Activated naive CD4-positive, alpha-beta T cell treated with anti-CD3 and anti-CD28 coated beads, Interleukin-2, amount 10 ng/mL, durations not matched to agents 7 days and 5 days (primary cell): ENCODE results near the gene ATP6AP1.
"Not testable (repeated sequence)": the region's sequence is repeated elsewhere in the genome, so short reads cannot be mapped to it uniquely, and the experiment has no call there.

Experiments
- CTCF ChIA-PET: fragments of 350-600 bp; sonication (Branson Sonifier 250); formaldehyde crosslinking; loops from one replicate; lab custom pipeline; 2021; ENCODE audit warnings: antibody characterized with exemption; lab: Charles Lee
- DNase-seq: peaks from one replicate; pipeline ENCODE4 v3.0.0-alpha.2; 2020
- H3K27ac Mint-ChIP-seq: one replicate; pipeline ENCODE4 v1.8.0; 2021; ENCODE audit warnings: mild to moderate bottlenecking, moderate library complexity, mixed read lengths
- H3K27me3 Mint-ChIP-seq: one replicate; pipeline ENCODE4 v1.8.0; 2021; ENCODE audit warnings: mild to moderate bottlenecking, mixed read lengths
- H3K36me3 Mint-ChIP-seq: one replicate; pipeline ENCODE4 v1.8.0; 2021; ENCODE audit warnings: mixed read lengths
- H3K4me1 Mint-ChIP-seq: one replicate; pipeline ENCODE4 v1.8.0; 2021; ENCODE audit warnings: mixed read lengths
- H3K4me3 Mint-ChIP-seq: one replicate; pipeline ENCODE4 v1.8.0; 2021; ENCODE audit warnings: mild to moderate bottlenecking, moderate library complexity, mixed read lengths
- H3K9me3 Mint-ChIP-seq: one replicate; pipeline ENCODE4 v1.8.0; 2021; ENCODE audit warnings: mixed read lengths

ATP6AP1 gene

GRCh38 chrX:154428176-154429171 is at the start of gene ATP6AP1:
TSS of gene ATP6AP1 (plus strand) at chrX:154428677. CDS start at chrX:154428693, 16 bp downstream.
- H3K27ac Mint-ChIP-seq: peak within 1 kb of the TSS; percentile 82
- CTCF ChIA-PET: no interaction called here
- no peaks in the 10 kb centered on the region for H3K27me3 Mint-ChIP-seq
- peak within 1 kb of the TSS; percentile 75 for H3K4me3 Mint-ChIP-seq
- H3K36me3 Mint-ChIP-seq: peaks cover 8% of the 10 kb centered on the region
- peak; percentile 93 for DNase-seq
- peaks cover 36% of the 10 kb centered on the region for H3K4me1 Mint-ChIP-seq
- H3K9me3 Mint-ChIP-seq: no peaks in the 10 kb centered on the region

GRCh38 chrX:154378799-154379568 is 49.5 kb upstream of the ATP6AP1 start, which contains the start of gene EMD:
TSS of gene EMD (plus strand) at chrX:154379295. CDS start at chrX:154379485, 190 bp downstream.
- peak; percentile 97 for DNase-seq
- peak within 1 kb of the TSS; percentile 77 for H3K4me3 Mint-ChIP-seq
- CTCF ChIA-PET: no interaction called here
- H3K4me1 Mint-ChIP-seq: peaks cover 25% of the 10 kb centered on the region
- peak within 1 kb of the TSS; percentile 91 for H3K27ac Mint-ChIP-seq
- peaks cover 6% of the 10 kb centered on the region for H3K36me3 Mint-ChIP-seq
- H3K9me3 Mint-ChIP-seq: no peaks in the 10 kb centered on the region
- H3K27me3 Mint-ChIP-seq: no peaks in the 10 kb centered on the region

GRCh38 chrX:154379569-154379951 is 48.9 kb upstream of the ATP6AP1 start:
- CTCF ChIA-PET: no interaction called here
- Mint-ChIP-seq H3K36me3 (peaks cover 6% of the 10 kb centered on the region), H3K27me3 (no peaks in the 10 kb centered on the region), H3K27ac (peak overlapping the region; percentile 91), H3K4me1 (peaks cover 25% of the 10 kb centered on the region), H3K9me3 (no peaks in the 10 kb centered on the region), H3K4me3 (peak overlapping the region; percentile 77)
- DNase-seq: no peak

GRCh38 chrX:154380153-154380552 is 48.3 kb upstream of the ATP6AP1 start:
- Mint-ChIP-seq H3K4me1 (peaks cover 22% of the 10 kb centered on the region), H3K27ac (peak overlapping the region; percentile 91)
- CTCF ChIA-PET: no interaction called here

GRCh38 chrX:154380787-154381186 is 47.7 kb upstream of the ATP6AP1 start:
- Mint-ChIP-seq H3K27me3 (no peaks in the 10 kb centered on the region), H3K4me3 (peak overlapping the region; percentile 77), H3K27ac (peak overlapping the region; percentile 91), H3K9me3 (no peaks in the 10 kb centered on the region), H3K36me3 (peaks cover 6% of the 10 kb centered on the region), H3K4me1 (peaks cover 21% of the 10 kb centered on the region)
- CTCF ChIA-PET: no interaction called here
- DNase-seq: no peak

More at GRCh38 chrX:154380153-154380552, 48.3 kb upstream of the ATP6AP1 start:
- peaks cover 6% of the 10 kb centered on the region for H3K36me3 Mint-ChIP-seq
- no peaks in the 10 kb centered on the region for H3K9me3 Mint-ChIP-seq
- no peaks in the 10 kb centered on the region for H3K27me3 Mint-ChIP-seq
- peak overlapping the region; percentile 77 for H3K4me3 Mint-ChIP-seq
- no peak for DNase-seq

- H3K4me1 Mint-ChIP-seq: peaks cover 21% of the 10 kb centered on the region
- CTCF ChIA-PET: no interaction called here
- H3K9me3 Mint-ChIP-seq: no peaks in the 10 kb centered on the region
- peak overlapping the region; percentile 45 for H3K27ac Mint-ChIP-seq
- peaks cover 6% of the 10 kb centered on the region for H3K36me3 Mint-ChIP-seq
- no peak for DNase-seq
- no peak overlapping the region for H3K4me3 Mint-ChIP-seq
- H3K27me3 Mint-ChIP-seq: no peaks in the 10 kb centered on the region
Observed at GRCh38 chrX:154381271-154381670, 47.2 kb upstream of the ATP6AP1 start.

- H3K4me3 Mint-ChIP-seq: no peak overlapping the region
- peaks cover 6% of the 10 kb centered on the region for H3K36me3 Mint-ChIP-seq
- H3K4me1 Mint-ChIP-seq: peaks cover 14% of the 10 kb centered on the region
- CTCF ChIA-PET: interaction anchor here (3.1 kb wide), 1 partner anchor 9 kb away, joined by 17 read pairs; no protein-coding TSS in a partner anchor
- DNase-seq: no peak
- H3K27ac Mint-ChIP-seq: no peak overlapping the region
- H3K9me3 Mint-ChIP-seq: no peaks in the 10 kb centered on the region
- H3K27me3 Mint-ChIP-seq: no peaks in the 10 kb centered on the region
Observed at GRCh38 chrX:154382483-154383069, 45.9 kb upstream of the ATP6AP1 start.

GRCh38 chrX:154383359-154384283 is 44.9 kb upstream of the ATP6AP1 start:
- Mint-ChIP-seq H3K27me3 (no peaks in the 10 kb centered on the region), H3K4me3 (no peak overlapping the region), H3K4me1 (peaks cover 12% of the 10 kb centered on the region), H3K9me3 (no peaks in the 10 kb centered on the region), H3K36me3 (peaks cover 6% of the 10 kb centered on the region), H3K27ac (no peak overlapping the region)
- CTCF ChIA-PET: interaction anchor here (3.1 kb wide), 1 partner anchor 10 kb away, joined by 17 read pairs; no protein-coding TSS in a partner anchor
- DNase-seq: no peak

- peaks cover 12% of the 10 kb centered on the region for H3K4me1 Mint-ChIP-seq
- peaks cover 6% of the 10 kb centered on the region for H3K36me3 Mint-ChIP-seq
- H3K27ac Mint-ChIP-seq: no peak overlapping the region
- CTCF ChIA-PET: interaction anchor here (3.1 kb wide), 1 partner anchor 11 kb away, joined by 17 read pairs; no protein-coding TSS in a partner anchor
- no peaks in the 10 kb centered on the region for H3K9me3 Mint-ChIP-seq
- no peaks in the 10 kb centered on the region for H3K27me3 Mint-ChIP-seq
- no peak for DNase-seq
- H3K4me3 Mint-ChIP-seq: no peak overlapping the region
Observed at GRCh38 chrX:154384284-154384892, 44.1 kb upstream of the ATP6AP1 start.

GRCh38 chrX:154388094-154388493 is 40.4 kb upstream of the ATP6AP1 start:
- CTCF ChIA-PET, H3K9me3 Mint-ChIP-seq, H3K27ac Mint-ChIP-seq, H3K4me1 Mint-ChIP-seq, DNase-seq, H3K36me3 Mint-ChIP-seq, H3K4me3 Mint-ChIP-seq, H3K27me3 Mint-ChIP-seq: not testable (repeated sequence)

- H3K4me3 Mint-ChIP-seq, H3K36me3 Mint-ChIP-seq, CTCF ChIA-PET, H3K9me3 Mint-ChIP-seq, H3K27me3 Mint-ChIP-seq, H3K27ac Mint-ChIP-seq, H3K4me1 Mint-ChIP-seq, DNase-seq: not testable (repeated sequence)
Observed at GRCh38 chrX:154388649-154389048, 39.8 kb upstream of the ATP6AP1 start.

GRCh38 chrX:154389812-154390747 is 38.4 kb upstream of the ATP6AP1 start:
- DNase-seq, H3K4me1 Mint-ChIP-seq, H3K9me3 Mint-ChIP-seq, H3K27ac Mint-ChIP-seq, CTCF ChIA-PET, H3K36me3 Mint-ChIP-seq, H3K27me3 Mint-ChIP-seq, H3K4me3 Mint-ChIP-seq: not testable (repeated sequence)
